Neural cell (in vitro differentiated cells): Measurements from ENCODE around the gene CSF2.

Source experiments
- CTCF ChIP-seq: fragments of 450-650 bp; IDR thresholded peaks from 2 replicates; pipeline ENCODE4 v1.5.1; 2014; ENCODE audit warnings: antibody characterized with exemption, mild to moderate bottlenecking, moderate library complexity; ENCODE audit not compliant: poor library complexity, severe bottlenecking
- MXI1 ChIP-seq: fragments of 450-650 bp; conservative IDR thresholded peaks from 2 replicates; pipeline ENCODE4 v1.6.1; 2014; ENCODE audit warnings: antibody characterized with exemption, mild to moderate bottlenecking; ENCODE audit not compliant: poor library complexity, severe bottlenecking
- POLR2AphosphoS5 ChIP-seq: IDR thresholded peaks from 2 replicates; pipeline ENCODE4 v1.6.1; 2012
- REST ChIP-seq: IDR thresholded peaks from 2 replicates; pipeline ENCODE4 v1.6.1; 2012; ENCODE audit warnings: borderline replicate concordance
- SMC3 ChIP-seq: fragments of 450-650 bp; conservative IDR thresholded peaks from 2 replicates; pipeline ENCODE4 v1.6.1; 2014; ENCODE audit warnings: antibody characterized with exemption, mild to moderate bottlenecking, moderate library complexity; ENCODE audit not compliant: poor library complexity
- TAF1 ChIP-seq: IDR thresholded peaks from 2 replicates; pipeline ENCODE4 v1.6.1; 2012; ENCODE audit warnings: low read depth

GRCh38 chr5:132069994-132070393, 3.6 kb upstream of the CSF2 start:
- TF ChIP-seq CTCF, result no peak
- no peak for TF ChIP-seq POLR2AphosphoS5
- TF ChIP-seq TAF1, result no peak
- no peak for TF ChIP-seq MXI1
- no peak for TF ChIP-seq SMC3
- no peak for TF ChIP-seq REST
